ENCODE measurements around the gene GPBP1.

DNA sequence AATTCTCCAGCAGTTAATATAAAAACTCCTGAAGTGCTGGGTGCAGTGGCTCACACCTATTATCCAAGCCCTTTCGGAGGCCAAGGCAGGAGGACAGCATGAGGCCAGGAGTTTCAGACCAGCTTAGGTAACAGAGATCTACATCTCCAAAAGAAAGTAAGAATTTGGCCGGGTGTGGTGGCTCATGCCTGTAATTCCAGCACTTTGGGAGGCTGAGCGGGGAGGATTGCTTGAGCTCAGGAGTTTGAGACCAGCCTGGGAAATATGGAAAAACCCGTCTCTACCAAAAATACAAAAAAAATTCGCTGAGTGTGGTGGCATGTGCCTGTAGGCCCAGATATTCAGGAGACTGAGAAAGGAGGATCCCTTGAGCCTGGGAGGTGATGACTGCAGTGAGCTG lies 6.7 kb upstream of the GPBP1 start:
- TF ChIP-seq, protein P1, sequence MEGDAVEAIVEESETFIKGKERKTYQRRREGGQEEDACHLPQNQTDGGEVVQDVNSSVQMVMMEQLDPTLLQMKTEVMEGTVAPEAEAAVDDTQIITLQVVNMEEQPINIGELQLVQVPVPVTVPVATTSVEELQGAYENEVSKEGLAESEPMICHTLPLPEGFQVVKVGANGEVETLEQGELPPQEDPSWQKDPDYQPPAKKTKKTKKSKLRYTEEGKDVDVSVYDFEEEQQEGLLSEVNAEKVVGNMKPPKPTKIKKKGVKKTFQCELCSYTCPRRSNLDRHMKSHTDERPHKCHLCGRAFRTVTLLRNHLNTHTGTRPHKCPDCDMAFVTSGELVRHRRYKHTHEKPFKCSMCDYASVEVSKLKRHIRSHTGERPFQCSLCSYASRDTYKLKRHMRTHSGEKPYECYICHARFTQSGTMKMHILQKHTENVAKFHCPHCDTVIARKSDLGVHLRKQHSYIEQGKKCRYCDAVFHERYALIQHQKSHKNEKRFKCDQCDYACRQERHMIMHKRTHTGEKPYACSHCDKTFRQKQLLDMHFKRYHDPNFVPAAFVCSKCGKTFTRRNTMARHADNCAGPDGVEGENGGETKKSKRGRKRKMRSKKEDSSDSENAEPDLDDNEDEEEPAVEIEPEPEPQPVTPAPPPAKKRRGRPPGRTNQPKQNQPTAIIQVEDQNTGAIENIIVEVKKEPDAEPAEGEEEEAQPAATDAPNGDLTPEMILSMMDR (IDR thresholded peaks at IDR 0.05), result no peak
- TF ChIP-seq, protein P2, sequence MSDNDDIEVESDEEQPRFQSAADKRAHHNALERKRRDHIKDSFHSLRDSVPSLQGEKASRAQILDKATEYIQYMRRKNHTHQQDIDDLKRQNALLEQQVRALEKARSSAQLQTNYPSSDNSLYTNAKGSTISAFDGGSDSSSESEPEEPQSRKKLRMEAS (IDR thresholded peaks at IDR 0.05; ENCODE audit: low read depth), result no peak
- TF ChIP-seq NRF1 (IDR thresholded peaks at IDR 0.05; ENCODE audit: low read depth, low read length) (no peak), TAF1 (IDR thresholded peaks at IDR 0.05; ENCODE audit: borderline replicate concordance, low read depth, low read length) (no peak), POLR2AphosphoS5 (IDR thresholded peaks at IDR 0.05; ENCODE audit: low read depth, low read length) (no peak)
- TF ChIP-seq, protein P3, sequence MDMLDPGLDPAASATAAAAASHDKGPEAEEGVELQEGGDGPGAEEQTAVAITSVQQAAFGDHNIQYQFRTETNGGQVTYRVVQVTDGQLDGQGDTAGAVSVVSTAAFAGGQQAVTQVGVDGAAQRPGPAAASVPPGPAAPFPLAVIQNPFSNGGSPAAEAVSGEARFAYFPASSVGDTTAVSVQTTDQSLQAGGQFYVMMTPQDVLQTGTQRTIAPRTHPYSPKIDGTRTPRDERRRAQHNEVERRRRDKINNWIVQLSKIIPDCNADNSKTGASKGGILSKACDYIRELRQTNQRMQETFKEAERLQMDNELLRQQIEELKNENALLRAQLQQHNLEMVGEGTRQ (IDR thresholded peaks at IDR 0.05; ENCODE audit: borderline replicate concordance, low read depth, low read length), result no peak
